ENCODE measurements around the gene TSFM.
"Not testable (repeated sequence)": the region's sequence is repeated elsewhere in the genome, so short reads cannot be mapped to it uniquely, and the experiment has no call there.

Gene TSFM

DNA sequence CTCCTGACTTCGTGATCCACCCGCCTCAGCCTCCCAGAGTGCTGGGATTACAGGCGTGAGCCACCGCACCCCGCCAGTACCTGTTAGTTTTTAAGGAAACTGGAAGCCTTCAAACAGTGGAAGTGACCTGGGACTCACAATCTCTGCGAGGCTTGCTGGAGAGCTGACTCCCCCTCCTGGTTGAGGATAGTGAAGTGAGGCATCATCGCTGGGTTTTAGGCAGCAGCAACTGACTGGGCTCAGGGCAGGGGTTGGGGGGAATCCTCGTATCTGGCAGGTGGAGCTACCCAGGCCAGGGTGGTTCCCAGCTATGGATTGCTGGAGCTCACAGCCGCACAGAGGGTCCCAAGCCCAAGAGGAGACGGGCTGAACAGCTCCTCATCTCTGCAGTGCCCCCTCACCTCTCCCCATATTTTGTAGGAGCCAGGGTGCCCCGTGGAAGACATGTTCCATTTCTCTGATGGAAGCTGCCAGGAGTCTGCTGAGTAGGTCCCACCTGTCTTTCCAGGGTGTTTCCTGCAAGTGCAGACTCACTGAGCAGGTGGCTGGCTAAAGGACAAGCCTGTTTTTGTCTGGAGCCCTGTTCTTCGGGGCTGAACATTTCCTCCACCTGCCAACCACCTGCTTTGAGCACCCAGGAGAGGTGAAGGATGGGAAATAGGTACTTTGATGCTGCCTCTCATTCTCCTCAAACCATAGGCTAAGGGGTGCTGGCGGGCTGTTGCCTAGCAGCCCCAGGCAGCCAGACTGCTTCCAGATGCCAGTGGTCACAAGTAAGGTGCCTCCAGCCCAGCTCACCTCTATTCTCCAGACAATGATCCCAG lies 32.8 kb downstream of the TSFM start:
- Histone ChIP-seq H3K36me3 (ENCODE audit: control insufficient read depth, insufficient read depth, low read length) (no peaks in the 10 kb centered on the region), H3K4me3 (ENCODE audit: low read length) (no peak overlapping the region), H3K9me3 (ENCODE audit: control insufficient read depth, insufficient read depth, low read length) (no peaks in the 10 kb centered on the region), H3K27me3 (ENCODE audit: control insufficient read depth, insufficient read depth, low read length) (no peaks in the 10 kb centered on the region), H3K4me1 (ENCODE audit: control insufficient read depth, insufficient read depth, low read length) (no peaks in the 10 kb centered on the region; the same call in 1 of the 2 replicates), H3K27ac (ENCODE audit: low read length) (no peak overlapping the region)
- peak; percentile 57 for DNase-seq (ENCODE audit: low read depth, low spot score)
- no CpG with 5 or more reads among the region's 13 CpGs for WGBS (ENCODE audit: insufficient coverage, insufficient read length)

DNA sequence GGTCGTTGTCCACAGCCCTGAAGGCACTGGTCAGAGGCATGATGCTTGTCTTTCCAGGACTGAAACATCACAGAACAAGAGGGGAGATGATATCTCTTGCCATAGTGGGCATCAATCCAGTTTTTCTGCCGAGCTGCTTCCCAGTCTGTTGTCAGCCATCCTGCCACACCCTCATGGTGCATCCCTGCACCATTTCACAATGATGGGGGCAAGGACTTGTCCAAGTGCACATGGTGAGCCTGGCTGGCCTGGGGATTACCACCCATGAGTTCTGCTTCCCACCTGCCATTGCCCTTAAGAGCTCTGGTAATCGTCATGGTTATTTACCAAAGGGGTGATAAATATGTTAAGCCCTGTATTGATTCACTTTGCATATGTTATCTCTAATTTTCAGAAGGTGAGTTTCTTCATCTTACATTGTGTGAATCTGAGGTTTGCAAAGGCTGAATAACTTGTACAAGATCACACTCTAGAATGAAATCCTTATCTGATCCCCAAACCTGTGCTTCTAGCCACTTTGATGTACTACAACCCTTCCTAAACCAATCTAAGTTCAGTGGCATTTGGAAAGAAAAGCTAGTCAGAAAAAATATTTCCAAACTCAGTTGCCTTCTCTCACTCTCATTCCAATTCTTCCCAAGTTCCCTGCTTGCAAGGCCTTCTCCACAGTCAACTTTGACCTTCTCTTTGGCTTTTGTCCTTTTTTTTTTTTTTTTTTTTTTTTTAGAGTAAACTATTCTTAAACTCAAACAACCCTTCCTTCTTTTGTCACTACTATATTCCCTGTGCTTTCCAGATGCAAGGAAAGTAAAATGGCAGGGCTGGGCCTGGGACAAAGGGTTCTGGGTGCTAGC lies 33.6 kb downstream of the TSFM start:
- no CpG with 5 or more reads among the region's 3 CpGs for WGBS (ENCODE audit: insufficient coverage, insufficient read length)
- no peak for DNase-seq (ENCODE audit: low read depth, low spot score)
- Histone ChIP-seq H3K9me3 (ENCODE audit: control insufficient read depth, insufficient read depth, low read length) (no peaks in the 10 kb centered on the region), H3K4me3 (ENCODE audit: low read length) (no peak overlapping the region), H3K27ac (ENCODE audit: low read length) (no peak overlapping the region), H3K4me1 (ENCODE audit: control insufficient read depth, insufficient read depth, low read length) (no peaks in the 10 kb centered on the region; the same call in 1 of the 2 replicates), H3K27me3 (ENCODE audit: control insufficient read depth, insufficient read depth, low read length) (no peaks in the 10 kb centered on the region), H3K36me3 (ENCODE audit: control insufficient read depth, insufficient read depth, low read length) (no peaks in the 10 kb centered on the region)

DNA sequence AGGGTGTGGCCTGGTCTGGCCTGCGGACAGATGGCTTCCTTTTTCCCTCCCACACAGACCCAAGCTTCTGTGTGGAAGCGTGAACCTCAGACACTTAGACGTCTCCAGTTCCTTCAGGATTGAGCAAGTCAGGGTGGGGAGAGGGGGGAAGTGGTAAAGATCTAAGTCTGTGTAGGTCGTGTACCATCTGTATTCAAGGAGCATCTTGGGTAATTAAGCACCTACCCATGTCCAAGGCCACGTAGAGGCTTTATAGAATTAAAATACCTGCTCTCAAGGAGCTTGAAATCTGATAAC lies 34.2 kb downstream of the TSFM start:
- H3K27me3 ChIP-seq (ENCODE audit: control insufficient read depth, insufficient read depth, low read length): no peaks in the 10 kb centered on the region
- no peaks in the 10 kb centered on the region for H3K9me3 ChIP-seq (ENCODE audit: control insufficient read depth, insufficient read depth, low read length)
- no peaks in the 10 kb centered on the region; the same call in 1 of the 2 replicates for H3K4me1 ChIP-seq (ENCODE audit: control insufficient read depth, insufficient read depth, low read length)
- no peak overlapping the region for H3K4me3 ChIP-seq (ENCODE audit: low read length)
- no CpG with 5 or more reads among the region's 5 CpGs for WGBS (ENCODE audit: insufficient coverage, insufficient read length)
- no peak overlapping the region for H3K27ac ChIP-seq (ENCODE audit: low read length)
- no peaks in the 10 kb centered on the region for H3K36me3 ChIP-seq (ENCODE audit: control insufficient read depth, insufficient read depth, low read length)
- DNase-seq (ENCODE audit: low read depth, low spot score): no peak

DNA sequence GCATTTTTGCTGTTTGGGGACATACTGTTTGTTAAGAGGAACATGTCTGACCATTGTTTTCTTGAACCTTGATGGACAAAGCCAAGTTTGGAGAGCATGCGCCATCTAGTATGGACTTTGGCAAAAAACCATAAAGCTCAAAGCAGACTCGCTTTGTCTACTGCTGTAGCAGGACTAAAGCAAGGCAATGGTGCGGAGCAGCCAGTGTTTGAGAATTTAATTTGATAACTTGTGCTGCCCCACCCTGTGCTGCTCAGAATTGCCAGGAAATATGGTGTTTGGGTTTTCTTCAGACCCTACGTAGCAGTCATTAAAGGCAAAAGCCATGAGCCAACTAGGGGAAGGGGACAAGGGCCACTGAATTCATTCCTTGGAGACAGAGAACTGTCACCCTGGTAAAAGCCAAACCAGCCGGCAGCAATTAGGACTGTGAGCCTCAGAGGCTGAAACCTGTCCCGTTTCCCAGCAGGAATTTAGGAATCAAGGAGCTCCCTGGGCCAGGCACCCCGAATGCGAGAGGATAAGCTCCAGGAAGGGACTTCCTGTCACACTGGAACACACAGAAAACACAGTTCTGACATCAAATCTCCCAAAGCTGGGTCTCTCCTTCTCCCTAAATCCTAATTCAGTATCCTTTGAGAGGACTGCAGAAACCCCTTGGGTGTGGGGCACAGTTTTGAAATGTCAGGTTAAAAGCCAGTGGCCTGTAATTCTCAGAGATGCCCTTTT lies 34.8 kb downstream of the TSFM start:
- Histone ChIP-seq H3K36me3 (ENCODE audit: control insufficient read depth, insufficient read depth, low read length) (peaks cover under 1% of the 10 kb centered on the region; the same call in 1 of the 2 replicates), H3K27ac (ENCODE audit: low read length) (no peak overlapping the region), H3K4me1 (ENCODE audit: control insufficient read depth, insufficient read depth, low read length) (no peaks in the 10 kb centered on the region; the same call in 1 of the 2 replicates), H3K4me3 (ENCODE audit: low read length) (no peak overlapping the region), H3K9me3 (ENCODE audit: control insufficient read depth, insufficient read depth, low read length) (no peaks in the 10 kb centered on the region), H3K27me3 (ENCODE audit: control insufficient read depth, insufficient read depth, low read length) (no peaks in the 10 kb centered on the region)
- WGBS (ENCODE audit: insufficient coverage, insufficient read length): no CpG with 5 or more reads among the region's 8 CpGs
- no peak for DNase-seq (ENCODE audit: low read depth, low spot score)

DNA sequence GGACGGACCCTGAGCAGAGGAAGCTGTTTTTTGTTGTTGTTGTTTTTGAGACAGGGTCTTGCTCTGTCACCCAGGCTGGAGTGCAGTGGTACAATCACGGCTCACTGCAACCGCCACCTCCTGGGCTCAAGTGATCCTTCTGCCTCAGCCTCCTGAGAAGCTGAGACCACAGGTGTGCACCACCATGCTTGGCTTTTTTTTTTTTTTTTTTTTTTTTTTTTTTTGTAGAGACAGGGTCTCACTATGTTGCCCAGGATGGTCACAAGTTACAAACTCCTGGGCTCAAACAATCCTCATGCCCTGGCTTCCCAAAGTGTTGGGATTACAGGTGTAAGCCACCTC lies 35.4 kb downstream of the TSFM start:
- not testable (repeated sequence) for H3K27ac ChIP-seq (ENCODE audit: low read length); DNase-seq (ENCODE audit: low read depth, low spot score); H3K36me3 ChIP-seq (ENCODE audit: control insufficient read depth, insufficient read depth, low read length); H3K9me3 ChIP-seq (ENCODE audit: control insufficient read depth, insufficient read depth, low read length); H3K27me3 ChIP-seq (ENCODE audit: control insufficient read depth, insufficient read depth, low read length); H3K4me3 ChIP-seq (ENCODE audit: low read length); H3K4me1 ChIP-seq (ENCODE audit: control insufficient read depth, insufficient read depth, low read length)
- no CpG with 5 or more reads among the region's 3 CpGs for WGBS (ENCODE audit: insufficient coverage, insufficient read length)

- not testable (repeated sequence) for DNase-seq (ENCODE audit: low read depth, low spot score); H3K4me3 ChIP-seq (ENCODE audit: low read length); H3K9me3 ChIP-seq (ENCODE audit: control insufficient read depth, insufficient read depth, low read length); H3K27me3 ChIP-seq (ENCODE audit: control insufficient read depth, insufficient read depth, low read length); H3K27ac ChIP-seq (ENCODE audit: low read length); H3K4me1 ChIP-seq (ENCODE audit: control insufficient read depth, insufficient read depth, low read length)
- no CpG with 5 or more reads among the region's 8 CpGs for whole genome bisulfite sequencing (ENCODE audit: insufficient coverage, insufficient read length)
- H3K36me3 ChIP-seq (ENCODE audit: control insufficient read depth, insufficient read depth, low read length): peaks cover 25% of the 10 kb centered on the region
Observed at GRCh38 chr12:57820119-57820518, 37.5 kb downstream of the TSFM start.

GRCh38 chr12:57821015-57821414 lies 38.4 kb downstream of the TSFM start:
- DNase-seq (ENCODE audit: low read depth, low spot score); H3K9me3 ChIP-seq (ENCODE audit: control insufficient read depth, insufficient read depth, low read length); H3K4me1 ChIP-seq (ENCODE audit: control insufficient read depth, insufficient read depth, low read length); H3K4me3 ChIP-seq (ENCODE audit: low read length); H3K27ac ChIP-seq (ENCODE audit: low read length); H3K27me3 ChIP-seq (ENCODE audit: control insufficient read depth, insufficient read depth, low read length): not testable (repeated sequence)
- no CpG with 5 or more reads among the region's 5 CpGs for WGBS (ENCODE audit: insufficient coverage, insufficient read length)
- H3K36me3 ChIP-seq (ENCODE audit: control insufficient read depth, insufficient read depth, low read length): peaks cover 30% of the 10 kb centered on the region

- Histone ChIP-seq H3K27me3 (ENCODE audit: control insufficient read depth, insufficient read depth, low read length) (no peaks in the 10 kb centered on the region), H3K9me3 (ENCODE audit: control insufficient read depth, insufficient read depth, low read length) (no peaks in the 10 kb centered on the region), H3K36me3 (ENCODE audit: control insufficient read depth, insufficient read depth, low read length) (peaks cover 37% of the 10 kb centered on the region), H3K27ac (ENCODE audit: low read length) (no peak overlapping the region), H3K4me1 (ENCODE audit: control insufficient read depth, insufficient read depth, low read length) (no peaks in the 10 kb centered on the region; the same call in 1 of the 2 replicates), H3K4me3 (ENCODE audit: low read length) (no peak overlapping the region)
- no peak for DNase-seq (ENCODE audit: low read depth, low spot score)
- no CpG with 5 or more reads among the region's 10 CpGs for WGBS (ENCODE audit: insufficient coverage, insufficient read length)
Observed at GRCh38 chr12:57821474-57822214, 39.1 kb downstream of the TSFM start.

GRCh38 chr12:57822392-57823130 lies 40.0 kb downstream of the TSFM start:
- DNase-seq (ENCODE audit: low read depth, low spot score): no peak
- WGBS (ENCODE audit: insufficient coverage, insufficient read length): no CpG with 5 or more reads among the region's 10 CpGs
- H3K27ac ChIP-seq (ENCODE audit: low read length): no peak overlapping the region
- no peaks in the 10 kb centered on the region; the same call in 1 of the 2 replicates for H3K4me1 ChIP-seq (ENCODE audit: control insufficient read depth, insufficient read depth, low read length)
- no peak overlapping the region for H3K4me3 ChIP-seq (ENCODE audit: low read length)
- no peaks in the 10 kb centered on the region for H3K9me3 ChIP-seq (ENCODE audit: control insufficient read depth, insufficient read depth, low read length)
- no peaks in the 10 kb centered on the region for H3K27me3 ChIP-seq (ENCODE audit: control insufficient read depth, insufficient read depth, low read length)
- peaks cover 45% of the 10 kb centered on the region for H3K36me3 ChIP-seq (ENCODE audit: control insufficient read depth, insufficient read depth, low read length)
